Tibial nerve (tissue), 4 donors: Measurements from ENCODE around the gene EGFR. TPM values are rescaled to one million over a fixed set of nuclear protein-coding genes. Genes with fewer than 3 reads are reported as not detected.

Experiments
- DNase-seq, 2 donors: peaks; one replicate each; pipeline ENCODE4 v3.0.0-alpha.2; 2019; ENCODE audit warnings: low spot score in 2 of 2
- H3K27ac ChIP-seq, 4 donors: fragments of 200-600 bp; sonication (generic) in 3 of 4; one replicate each; pipeline ENCODE4 v1.5.1; 2017 to 2019; ENCODE audit warnings: mild to moderate bottlenecking in 1 of 4
- H3K27me3 ChIP-seq, 2 donors: fragments of 200-600 bp; sonication (generic) in 1 of 2; one replicate each; pipeline versions ENCODE4 v1.5.1 to v1.6.0; 2017 to 2019
- H3K36me3 ChIP-seq, 3 donors: fragments of 200-600 bp; sonication (generic); one replicate each; pipeline ENCODE4 v1.5.1; 2018 to 2019
- H3K4me1 ChIP-seq, 4 donors: fragments of 200-600 bp; sonication (generic) in 3 of 4; one replicate each; pipeline ENCODE4 v1.5.1; 2017 to 2019
- H3K4me3 ChIP-seq, 4 donors: fragments of 200-600 bp; sonication (generic) in 3 of 4; one replicate each; pipeline ENCODE4 v1.5.1; 2017 to 2019; ENCODE audit warnings: mild to moderate bottlenecking in 1 of 4, moderate library complexity in 1 of 4
- H3K9me3 ChIP-seq, 4 donors: fragments of 200-600 bp; sonication (generic) in 3 of 4; one replicate each; pipeline ENCODE4 v1.5.1; 2017 to 2019
- CTCF ChIP-seq, 5 experiments: fragments of 200-600 bp in 3 of 5; fragments of 450-650 bp in 2 of 5; sonication (generic) in 3 of 5; IDR thresholded peaks; one replicate each; pipeline ENCODE4 v1.5.1; 2016 to 2019; ENCODE audit warnings: antibody characterized with exemption in 5 of 5, mild to moderate bottlenecking in 3 of 5, moderate library complexity in 2 of 5
- EP300 ChIP-seq, 2 donors: sonication (generic); formaldehyde crosslinking; IDR thresholded peaks; one replicate each; pipeline ENCODE4 v1.6.1; 2017; ENCODE audit warnings: antibody characterized with exemption in 2 of 2, mild to moderate bottlenecking in 1 of 2
- POLR2A ChIP-seq, 2 donors: fragments of 450-650 bp; IDR thresholded peaks; one replicate each; pipeline ENCODE4 v1.6.1; 2017; ENCODE audit warnings: antibody characterized with exemption in 2 of 2, mild to moderate bottlenecking in 2 of 2, moderate library complexity in 2 of 2
- WGBS, 2 donors: methylation state at CpG; one replicate each; pipeline ENCODE4 v1.1.5; 2018; 5-methylcytosine and 5-hydroxymethylcytosine counted together
- total RNA-seq, 4 donors: library from RNA; depleted of rRNA; stranded (reverse); fragments of >200 nt; gene quantifications; one replicate each; pipeline ENCODE4 v1.1.0, GENCODE V29; 2016

Gene EGFR
- total RNA-seq, 4 donors from 2014 or later = 72.3 to 136 (median 127) TPM

- H3K27me3 ChIP-seq = no peaks in the 10 kb centered on the region
- peaks cover 0 to 86% (median 23%) of the 10 kb centered on the region in 4 donors for H3K4me1 ChIP-seq
Observed at GRCh38 chr7:55061726-55062499, 43.1 kb downstream of the EGFR start.

GRCh38 chr7:55063061-55063460, 44.2 kb downstream of the EGFR start:
- H3K27me3 ChIP-seq = no peaks in the 10 kb centered on the region
- H3K36me3 ChIP-seq = no peaks in the 10 kb centered on the region
- H3K4me3 ChIP-seq = no peak overlapping the region
- DNase-seq = no peak
- no peaks in the 10 kb centered on the region for H3K9me3 ChIP-seq
- 67 to 71% methylated on average over 7 of the region's 7 CpGs for WGBS, 2 donors
- peaks cover 0 to 81% (median 25%) of the 10 kb centered on the region in 4 donors for H3K4me1 ChIP-seq
- TF ChIP-seq POLR2A (IDR thresholded peaks at IDR 0.05) (no peak), CTCF (IDR thresholded peaks at IDR 0.05) (no peak), EP300 (IDR thresholded peaks at IDR 0.05) (no peak)
- H3K27ac ChIP-seq = peak overlapping the region in 1 of 4 donors; percentile 84

More at GRCh38 chr7:55061726-55062499, 43.1 kb downstream of the EGFR start:
- H3K9me3 ChIP-seq = no peaks in the 10 kb centered on the region
- DNase-seq = no peak
- no peaks in the 10 kb centered on the region for H3K36me3 ChIP-seq
- TF ChIP-seq EP300 (IDR thresholded peaks at IDR 0.05) = no peak
- TF ChIP-seq POLR2A (IDR thresholded peaks at IDR 0.05) = no peak
- TF ChIP-seq CTCF (IDR thresholded peaks at IDR 0.05) = no peak
- 77% methylated on average over 10 of the region's 10 CpGs for WGBS, 2 donors
- H3K27ac ChIP-seq = peak overlapping the region; percentile 4 to 89 (median 70)
- H3K4me3 ChIP-seq = no peak overlapping the region

GRCh38 chr7:55063633-55064032, 44.8 kb downstream of the EGFR start:
- WGBS, 2 donors = 68 to 73% methylated on average over 5 of the region's 5 CpGs
- Histone ChIP-seq H3K27me3 (no peaks in the 10 kb centered on the region), H3K4me1 (peaks cover 0 to 81% (median 25%) of the 10 kb centered on the region in 4 donors), H3K9me3 (no peaks in the 10 kb centered on the region), H3K4me3 (no peak overlapping the region), H3K27ac (peak overlapping the region in 1 of 4 donors; percentile 84), H3K36me3 (no peaks in the 10 kb centered on the region)
- TF ChIP-seq CTCF (IDR thresholded peaks at IDR 0.05) (no peak), POLR2A (IDR thresholded peaks at IDR 0.05) (no peak), EP300 (IDR thresholded peaks at IDR 0.05) (no peak)
- no peak for DNase-seq

GRCh38 chr7:55065079-55065478, 46.3 kb downstream of the EGFR start:
- DNase-seq = no peak
- 41 to 52% methylated on average over 4 of the region's 4 CpGs for WGBS, 2 donors
- TF ChIP-seq EP300 (IDR thresholded peaks at IDR 0.05) = peak in 1 of 2 donors; percentile 80
- no peak for TF ChIP-seq POLR2A (IDR thresholded peaks at IDR 0.05)
- no peaks in the 10 kb centered on the region for H3K36me3 ChIP-seq
- no peaks in the 10 kb centered on the region for H3K27me3 ChIP-seq
- H3K9me3 ChIP-seq = no peaks in the 10 kb centered on the region
- no peak overlapping the region for H3K4me3 ChIP-seq
- peaks cover 0 to 78% (median 24%) of the 10 kb centered on the region in 4 donors for H3K4me1 ChIP-seq
- peak overlapping the region; percentile 46 to 88 (median 71) for H3K27ac ChIP-seq

- DNase-seq = no peak
- no peak for TF ChIP-seq CTCF (IDR thresholded peaks at IDR 0.05)
- TF ChIP-seq EP300 (IDR thresholded peaks at IDR 0.05) = no peak
- TF ChIP-seq POLR2A (IDR thresholded peaks at IDR 0.05) = no peak
- H3K27me3 ChIP-seq = no peaks in the 10 kb centered on the region
- H3K27ac ChIP-seq = peak overlapping the region; percentile 46 to 88 (median 71)
- H3K9me3 ChIP-seq = no peaks in the 10 kb centered on the region
- H3K36me3 ChIP-seq = no peaks in the 10 kb centered on the region
- peaks cover 0 to 75% (median 21%) of the 10 kb centered on the region in 4 donors for H3K4me1 ChIP-seq
- H3K4me3 ChIP-seq = no peak overlapping the region
- 27 to 31% methylated on average over 10 of the region's 10 CpGs for WGBS, 2 donors
Observed at GRCh38 chr7:55065511-55066229, 46.9 kb downstream of the EGFR start.
